ENCODE results near the gene CX3CL1.

GRCh38 chr16:57347858-57348257, 24.4 kb upstream of the CX3CL1 start:
- TF ChIP-seq MXI1 (IDR thresholded peaks at IDR 0.05; ENCODE audit: borderline replicate concordance, low read depth, low read length) = no peak
- TF ChIP-seq CTCF (conservative IDR thresholded peaks at IDR 0.05; ENCODE audit: low read depth, low read length) = no peak
- no peak for TF ChIP-seq CEBPB (IDR thresholded peaks at IDR 0.05; ENCODE audit: low read depth, low read length)
- TF ChIP-seq POLR2A (IDR thresholded peaks at IDR 0.05; ENCODE audit: low read depth, low read length) = no peak
- TF ChIP-seq CHD1 (IDR thresholded peaks at IDR 0.05; ENCODE audit: low read depth, low read length) = no peak
- TF ChIP-seq ELK1 (IDR thresholded peaks at IDR 0.05; ENCODE audit: borderline replicate concordance, low read depth, low read length) = no peak
- no peak for TF ChIP-seq NFE2L2 (IDR thresholded peaks at IDR 0.05; ENCODE audit: low read depth, low read length)
- TF ChIP-seq USF2 (IDR thresholded peaks at IDR 0.05; ENCODE audit: low read depth, low read length) = no peak
- no peak for TF ChIP-seq RFX5 (IDR thresholded peaks at IDR 0.05; ENCODE audit: low read depth, low read length)
